NCI-H524 treated with DMSO at 0.1 percent for 48 hours (cell line): ENCODE measurements around the gene CD248.
A peak's percentile ranks its signal among the peaks of the same experiment; 100 is the strongest.
"Not testable (repeated sequence)": the region's sequence is repeated elsewhere in the genome, so short reads cannot be mapped to it uniquely, and the experiment has no call there.

ENCODE experiments used
- DNase-seq: peaks from one replicate; lab custom pipeline; 2025; lab: John Stamatoyannopoulos, UW

Gene CD248

GRCh38 chr11:66313321-66314185, 3.3 kb downstream of the CD248 start:
- DNase-seq, result no peak

GRCh38 chr11:66312549-66313320, 4.1 kb downstream of the CD248 start:
- peak; percentile 86 for DNase-seq

- DNase-seq, result peak; percentile 79
These were observed 4.8 kb downstream of the CD248 start for GRCh38 chr11:66311965-66312548.

- no peak for DNase-seq
These were observed 5.3 kb downstream of the CD248 start for GRCh38 chr11:66311470-66311964.

- DNase-seq, result not testable (repeated sequence)
These were observed 5.9 kb downstream of the CD248 start for GRCh38 chr11:66310803-66311440.

GRCh38 chr11:66310324-66310723, 6.5 kb downstream of the CD248 start:
- DNase-seq, result no peak

- DNase-seq, result no peak
These were observed 7.4 kb downstream of the CD248 start for GRCh38 chr11:66309475-66309874.

- no peak for DNase-seq
These were observed 14.2 kb downstream of the CD248 start for GRCh38 chr11:66302656-66303055.

- DNase-seq, result no peak
These were observed 17.7 kb downstream of the CD248 start for GRCh38 chr11:66299186-66299585.

- no peak for DNase-seq
These were observed 19.2 kb downstream of the CD248 start for GRCh38 chr11:66297610-66298009.

GRCh38 chr11:66294626-66295620, 21.9 kb downstream of the CD248 start:
- DNase-seq, result no peak

- no peak for DNase-seq
These were observed 22.8 kb downstream of the CD248 start for GRCh38 chr11:66293777-66294625.

GRCh38 chr11:66293352-66293751, 23.5 kb downstream of the CD248 start:
- DNase-seq, result no peak

- DNase-seq, result no peak
These were observed 24.1 kb downstream of the CD248 start for GRCh38 chr11:66292543-66293332.

- DNase-seq, result no peak
These were observed 24.9 kb downstream of the CD248 start, which contains the start of gene TMEM151A for GRCh38 chr11:66291706-66292542. Gene TMEM151A, plus strand, starts transcription at chr11:66291894. Its CDS starts 120 bp downstream, at chr11:66292014.

GRCh38 chr11:66291303-66291705, 25.5 kb downstream of the CD248 start:
- DNase-seq, result no peak

GRCh38 chr11:66290330-66290621, 26.6 kb downstream of the CD248 start:
- no peak for DNase-seq
